GM12875 (cell line): ENCODE measurements around the gene REP15.
"Not testable (repeated sequence)": the region's sequence is repeated elsewhere in the genome, so short reads cannot be mapped to it uniquely, and the experiment has no call there.

Experiments
- H3K4me3 ChIP-seq: one replicate; pipeline ENCODE4 v1.5.1; 2011; ENCODE audit warnings: low read depth, low read length, control low read depth
- TF ChIP-seq, protein P1 (sequence below): IDR thresholded peaks from 2 replicates; pipeline ENCODE4 v1.5.1; 2011; ENCODE audit warnings: low read depth, mild to moderate bottlenecking, control low read depth, inconsistent platforms, low read length, moderate library complexity, borderline replicate concordance; ENCODE audit not compliant: insufficient read depth

Gene REP15

DNA sequence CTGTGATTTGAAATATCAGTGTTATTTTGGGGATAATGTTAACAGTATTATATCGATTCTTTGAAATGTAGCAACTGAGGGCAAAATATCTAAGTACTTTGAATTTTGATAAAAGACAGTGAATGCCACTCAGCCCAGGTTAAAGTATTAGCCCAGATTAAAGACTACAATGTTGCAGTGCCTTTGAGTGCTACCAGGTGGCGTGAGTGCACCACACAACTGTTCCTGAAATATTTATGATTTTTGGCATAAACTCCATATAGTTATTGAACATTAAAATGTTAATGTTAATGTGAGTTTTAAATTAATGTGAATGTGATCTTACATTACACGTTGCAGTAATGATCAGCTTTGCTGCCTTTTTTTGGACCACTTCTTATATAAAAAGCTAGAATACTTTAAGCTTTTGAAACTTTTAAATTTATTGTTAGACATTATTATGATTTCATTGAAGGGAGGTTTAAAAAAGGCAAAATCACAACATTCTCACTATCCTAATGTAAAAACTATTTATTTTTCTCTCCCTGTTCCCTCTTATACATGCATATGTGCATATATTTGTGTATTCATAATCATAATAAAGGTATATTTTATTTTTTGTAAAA lies 36.9 kb downstream of the REP15 start:
- no peak overlapping the region for H3K4me3 ChIP-seq
- TF ChIP-seq, protein P1, sequence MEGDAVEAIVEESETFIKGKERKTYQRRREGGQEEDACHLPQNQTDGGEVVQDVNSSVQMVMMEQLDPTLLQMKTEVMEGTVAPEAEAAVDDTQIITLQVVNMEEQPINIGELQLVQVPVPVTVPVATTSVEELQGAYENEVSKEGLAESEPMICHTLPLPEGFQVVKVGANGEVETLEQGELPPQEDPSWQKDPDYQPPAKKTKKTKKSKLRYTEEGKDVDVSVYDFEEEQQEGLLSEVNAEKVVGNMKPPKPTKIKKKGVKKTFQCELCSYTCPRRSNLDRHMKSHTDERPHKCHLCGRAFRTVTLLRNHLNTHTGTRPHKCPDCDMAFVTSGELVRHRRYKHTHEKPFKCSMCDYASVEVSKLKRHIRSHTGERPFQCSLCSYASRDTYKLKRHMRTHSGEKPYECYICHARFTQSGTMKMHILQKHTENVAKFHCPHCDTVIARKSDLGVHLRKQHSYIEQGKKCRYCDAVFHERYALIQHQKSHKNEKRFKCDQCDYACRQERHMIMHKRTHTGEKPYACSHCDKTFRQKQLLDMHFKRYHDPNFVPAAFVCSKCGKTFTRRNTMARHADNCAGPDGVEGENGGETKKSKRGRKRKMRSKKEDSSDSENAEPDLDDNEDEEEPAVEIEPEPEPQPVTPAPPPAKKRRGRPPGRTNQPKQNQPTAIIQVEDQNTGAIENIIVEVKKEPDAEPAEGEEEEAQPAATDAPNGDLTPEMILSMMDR: peak; percentile 68

GRCh38 chr12:27733791-27734190 lies 37.5 kb downstream of the REP15 start:
- H3K4me3 ChIP-seq: no peak overlapping the region
- TF ChIP-seq, protein P1: no peak

DNA sequence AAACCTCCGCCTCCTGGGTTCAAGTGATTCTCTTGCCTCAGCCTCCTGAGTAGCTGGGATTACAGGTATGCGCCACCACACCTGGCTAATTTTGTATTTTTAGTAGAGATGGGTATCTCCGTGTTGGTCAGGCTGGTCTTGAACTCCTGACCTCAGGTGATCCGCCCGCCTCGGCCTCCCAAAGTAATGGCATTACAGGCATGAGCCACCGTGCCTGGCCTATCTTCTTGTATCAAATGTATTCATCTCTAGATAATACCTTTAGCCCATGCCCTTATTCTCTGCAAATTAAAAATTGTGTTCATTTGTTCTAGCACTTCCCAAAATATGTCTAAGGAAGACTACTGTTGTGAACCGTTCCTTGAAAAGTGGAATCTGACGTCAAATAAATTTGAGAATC lies 38.1 kb downstream of the REP15 start:
- H3K4me3 ChIP-seq: not testable (repeated sequence)

GRCh38 chr12:27743601-27744000 lies 47.4 kb downstream of the REP15 start:
- TF ChIP-seq, protein P1: no peak
- no peak overlapping the region for H3K4me3 ChIP-seq

DNA sequence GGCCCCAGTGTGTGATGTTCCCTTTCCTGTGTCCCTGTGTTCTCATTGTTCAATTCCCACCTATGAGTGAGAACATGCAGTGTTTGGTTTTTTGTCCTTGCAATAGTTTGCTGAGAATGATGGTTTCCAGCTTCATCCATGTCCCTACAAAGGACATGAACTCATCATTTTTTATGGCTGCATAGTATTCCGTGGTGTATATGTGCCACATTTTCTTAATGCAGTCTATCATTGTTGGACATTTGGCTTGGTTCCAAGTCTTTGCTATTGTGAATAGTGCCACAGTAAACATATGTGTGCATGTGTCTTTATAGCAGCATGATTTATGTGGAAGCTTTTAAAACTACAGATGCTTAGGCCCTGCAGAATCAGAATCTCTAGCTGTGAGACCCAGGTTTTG lies 49.5 kb downstream of the REP15 start:
- not testable (repeated sequence) for H3K4me3 ChIP-seq
